ENCODE results near the gene GDPD4.

GRCh38 chr11:77206264-77207018 lies 95.0 kb downstream of the GDPD4 start:
- no peak for TF ChIP-seq POLR2A (IDR thresholded peaks at IDR 0.05)
- TF ChIP-seq POLR2AphosphoS5 (IDR thresholded peaks at IDR 0.05): no peak
- no peak for TF ChIP-seq CTCF (IDR thresholded peaks at IDR 0.05)
- no peak for TF ChIP-seq EP300 (IDR thresholded peaks at IDR 0.05)
